ENCODE data around the gene SALL4.
"Not testable (repeated sequence)": the region's sequence is repeated elsewhere in the genome, so short reads cannot be mapped to it uniquely, and the experiment has no call there.

Gene SALL4

GRCh38 chr20:51802170-51802751 lies at the start of gene SALL4:
Gene SALL4, minus strand, starts transcription at chr20:51802521. Its CDS starts 113 bp downstream, at chr20:51802408.
- no peak for DNase-seq

- no peak for DNase-seq
Observed at GRCh38 chr20:51848346-51848745, 46.0 kb upstream of the SALL4 start.

- DNase-seq: no peak
Observed at GRCh38 chr20:51840865-51841264, 38.5 kb upstream of the SALL4 start.

- no peak for DNase-seq
Observed at GRCh38 chr20:51837876-51838420, 35.6 kb upstream of the SALL4 start.

GRCh38 chr20:51837436-51837835 lies 35.1 kb upstream of the SALL4 start:
- no peak for DNase-seq

- no peak for DNase-seq
Observed at GRCh38 chr20:51833326-51833725, 31.0 kb upstream of the SALL4 start.

GRCh38 chr20:51832276-51832675 lies 30.0 kb upstream of the SALL4 start:
- no peak for DNase-seq

GRCh38 chr20:51831866-51832265 lies 29.5 kb upstream of the SALL4 start:
- DNase-seq: no peak

- DNase-seq: no peak
Observed at GRCh38 chr20:51830538-51830937, 28.2 kb upstream of the SALL4 start.

- DNase-seq: peak; percentile 42
Observed at GRCh38 chr20:51828762-51829161, 26.4 kb upstream of the SALL4 start.

GRCh38 chr20:51826372-51826771 lies 24.1 kb upstream of the SALL4 start:
- no peak for DNase-seq

- DNase-seq: no peak
Observed at GRCh38 chr20:51818479-51819008, 16.2 kb upstream of the SALL4 start.

GRCh38 chr20:51816856-51817255 lies 14.5 kb upstream of the SALL4 start:
- DNase-seq: not testable (repeated sequence)

GRCh38 chr20:51815383-51816076 lies 13.2 kb upstream of the SALL4 start:
- no peak for DNase-seq

GRCh38 chr20:51812861-51813260 lies 10.5 kb upstream of the SALL4 start:
- no peak for DNase-seq

- no peak for DNase-seq
Observed at GRCh38 chr20:51811514-51812128, 9.3 kb upstream of the SALL4 start.

GRCh38 chr20:51811042-51811355 lies 8.7 kb upstream of the SALL4 start:
- no peak for DNase-seq

- DNase-seq: no peak
Observed at GRCh38 chr20:51810155-51811041, 8.1 kb upstream of the SALL4 start.

GRCh38 chr20:51807720-51808250 lies 5.5 kb upstream of the SALL4 start:
- no peak for DNase-seq

GRCh38 chr20:51804754-51805153 lies 2.4 kb upstream of the SALL4 start:
- no peak for DNase-seq

- DNase-seq: no peak
Observed at GRCh38 chr20:51803148-51803854, 980 bp upstream of the SALL4 start.

GRCh38 chr20:51801823-51802123 lies 548 bp downstream of the SALL4 start:
- DNase-seq: no peak
